K562 (cell line): Measurements from ENCODE around the gene SGMS1. TPM values are rescaled to one million over a fixed set of nuclear protein-coding genes. Genes with fewer than 3 reads are reported as not detected.

Experiments used
- ARID2 ChIP-seq: fragments of 450-650 bp; IDR thresholded peaks from 2 replicates; pipeline ENCODE4 v1.6.1; 2017; ENCODE audit warnings: antibody characterized with exemption, mild to moderate bottlenecking
- BACH1 ChIP-seq: fragments of 200-800 bp; sonication (Bioruptor generic); IDR thresholded peaks from 2 replicates; pipeline ENCODE4 v1.6.1; 2016; ENCODE audit warnings: missing genetic modification characterization, missing compliant biosample characterization
- CHD7 ChIP-seq: fragments of 200-600 bp; sonication (generic); IDR thresholded peaks from one replicate; pipeline ENCODE4 v1.6.1; 2012; ENCODE audit warnings: mild to moderate bottlenecking, low read depth, low read length, inconsistent platforms
- FOSL1 ChIP-seq: fragments of 200-800 bp; sonication (Bioruptor generic); conservative IDR thresholded peaks from 2 replicates; pipeline ENCODE4 v1.6.1; 2016; ENCODE audit warnings: missing genetic modification characterization, missing compliant biosample characterization
- FOXK2 ChIP-seq, 2 experiments: fragments of 450-650 bp; IDR thresholded peaks in 1 of 2; conservative IDR thresholded peaks in 1 of 2; 2 replicates each; pipeline ENCODE4 v1.6.1; 2016; ENCODE audit warnings: low read depth in 2 of 2, mild to moderate bottlenecking in 1 of 2
- IFI16 ChIP-seq: fragments of 250-450 bp; sonication (Bioruptor Pico); IDR thresholded peaks from 2 replicates; pipeline ENCODE4 v2.1.2; 2022; ENCODE audit warnings: mild to moderate bottlenecking, inconsistent platforms
- KLF6 ChIP-seq: fragments of 250-450 bp; sonication (Bioruptor Pico); IDR thresholded peaks from 2 replicates; pipeline ENCODE4 v1.4.0; 2020; ENCODE audit warnings: mild to moderate bottlenecking, moderate library complexity, borderline replicate concordance
- PKNOX1 ChIP-seq: fragments of 450-650 bp; IDR thresholded peaks from 2 replicates; pipeline ENCODE4 v1.6.1; 2016
- RFX1 ChIP-seq: fragments of 450-650 bp; IDR thresholded peaks from 2 replicates; pipeline ENCODE4 v1.6.1; 2016; ENCODE audit warnings: mild to moderate bottlenecking, moderate library complexity
- ZNF592 ChIP-seq: fragments of 450-650 bp; IDR thresholded peaks from 2 replicates; pipeline ENCODE4 v1.6.1; 2017; ENCODE audit warnings: antibody characterized with exemption, mild to moderate bottlenecking
- polyA plus RNA-seq, 8 experiments: library from polyadenylated mRNA; depleted of rRNA in 4 of 8; stranded (reverse) in 5 of 8; unstranded in 3 of 8; fragments of >200 nt; fragmentation: Nextera tagmentation in 2 of 8; fragmentation: Illumina TruSeq in 1 of 8; extraction: Ambion mirVana in 2 of 8; extraction: Trizol in 1 of 8; gene quantifications; 2 replicates each; pipeline versions ENCODE4 v1.2.1 to v1.2.3, GENCODE V29; 2011 to 2014; ENCODE audit warnings: inconsistent platforms in 1 of 8, missing spikeins in 1 of 8
- total RNA-seq, 7 experiments: library from RNA; depleted of rRNA in 6 of 7; stranded (reverse); fragments of >200 nt in 6 of 7; fragmentation: Illumina TruSeq in 2 of 7; extraction: Trizol in 2 of 7; gene quantifications; 2 replicates each; pipeline versions ENCODE4 v1.2.1 to v1.2.3, GENCODE V29; 2011 to 2021; ENCODE audit warnings: low replicate concordance in 1 of 7

SGMS1 gene
- total and polyA plus RNA-seq, 9 of the 15 experiments (the other 6 are each of a cell fraction or from before 2014, with no cell fraction given), result 22.6 to 232 (median 82.2) TPM

GRCh38 chr10:50585921-50586739, 37.6 kb downstream of the SGMS1 start (continued):
- TF ChIP-seq CHD7 (no peak), IFI16 (peak; percentile 4; the same call in 1 of the 2 replicates), FOXK2 (conservative IDR thresholded peaks at IDR 0.05 in 1 of 2, IDR thresholded peaks at IDR 0.05 in 1 of 2; ENCODE audit: low read depth in 2 of 2) (peak; percentile 64 to 78), PKNOX1 (peak; percentile 39; the same call in 1 of the 2 replicates), BACH1 (tag) (peak; percentile 89), ZNF592 (peak; percentile 99), ARID2 (no peak), KLF6 (CRISPR knock-in tag) (peak; percentile 83), FOSL1 (tag) (peak; percentile 97), RFX1 (no peak)
